ENCODE results near the gene CCDC12. TPM values are rescaled to one million over a fixed set of nuclear protein-coding genes. Genes with fewer than 3 reads are reported as not detected.

The CCDC12 gene
- total and polyA plus RNA-seq, 7 donors = 33.1 to 80.9 (median 41.0) TPM

DNA sequence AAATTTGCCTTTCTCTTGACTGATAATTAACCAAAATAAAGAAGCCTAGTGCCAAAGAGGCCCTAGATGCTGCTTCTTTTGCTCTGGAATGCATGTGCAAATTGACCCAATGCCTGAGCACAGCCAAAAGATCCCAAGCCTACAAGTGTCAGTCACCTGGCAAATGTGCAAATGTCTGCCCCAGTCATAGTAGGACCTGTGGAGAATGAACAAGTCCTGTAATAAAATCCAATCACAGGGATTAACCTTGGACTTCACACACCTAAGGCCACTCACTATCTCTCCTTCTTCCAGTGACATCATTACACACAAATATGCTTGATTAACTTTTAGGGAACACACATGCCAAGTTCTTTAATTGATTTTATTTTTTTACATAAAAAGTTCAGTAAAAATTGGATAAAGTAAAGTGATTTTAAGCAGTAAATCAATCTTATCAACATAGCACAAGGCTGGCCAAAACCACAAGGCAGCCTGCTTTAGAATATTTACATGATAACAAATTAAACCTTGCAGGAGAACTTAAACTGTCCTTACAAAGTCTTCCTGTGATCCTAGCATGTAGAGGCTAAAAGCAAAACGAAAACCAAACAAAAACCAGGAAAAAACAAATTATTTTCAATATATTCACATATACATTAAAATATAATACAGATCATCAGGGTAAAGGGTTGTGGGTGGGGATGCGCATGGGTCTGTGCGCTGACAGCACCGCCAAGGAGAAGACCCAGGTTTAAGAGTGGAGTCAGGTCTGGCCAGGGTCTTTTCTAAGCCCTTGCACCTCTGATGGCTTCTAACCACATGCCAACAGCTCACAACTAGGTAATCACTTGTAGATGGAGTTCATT, 39.8 kb upstream of the CCDC12 start:
- peaks cover 0 to 14% (median 10%) of the 10 kb centered on the region in 4 donors for H3K4me1 ChIP-seq
- no peak overlapping the region for H3K27ac ChIP-seq
- no peak for DNase-seq
- H3K4me3 ChIP-seq = no peak overlapping the region
- no peaks in the 10 kb centered on the region for H3K27me3 ChIP-seq
- no peak for TF ChIP-seq POLR2A (IDR thresholded peaks at IDR 0.05)
- no peak for TF ChIP-seq POLR2AphosphoS5 (IDR thresholded peaks at IDR 0.05)
- TF ChIP-seq, protein P1, sequence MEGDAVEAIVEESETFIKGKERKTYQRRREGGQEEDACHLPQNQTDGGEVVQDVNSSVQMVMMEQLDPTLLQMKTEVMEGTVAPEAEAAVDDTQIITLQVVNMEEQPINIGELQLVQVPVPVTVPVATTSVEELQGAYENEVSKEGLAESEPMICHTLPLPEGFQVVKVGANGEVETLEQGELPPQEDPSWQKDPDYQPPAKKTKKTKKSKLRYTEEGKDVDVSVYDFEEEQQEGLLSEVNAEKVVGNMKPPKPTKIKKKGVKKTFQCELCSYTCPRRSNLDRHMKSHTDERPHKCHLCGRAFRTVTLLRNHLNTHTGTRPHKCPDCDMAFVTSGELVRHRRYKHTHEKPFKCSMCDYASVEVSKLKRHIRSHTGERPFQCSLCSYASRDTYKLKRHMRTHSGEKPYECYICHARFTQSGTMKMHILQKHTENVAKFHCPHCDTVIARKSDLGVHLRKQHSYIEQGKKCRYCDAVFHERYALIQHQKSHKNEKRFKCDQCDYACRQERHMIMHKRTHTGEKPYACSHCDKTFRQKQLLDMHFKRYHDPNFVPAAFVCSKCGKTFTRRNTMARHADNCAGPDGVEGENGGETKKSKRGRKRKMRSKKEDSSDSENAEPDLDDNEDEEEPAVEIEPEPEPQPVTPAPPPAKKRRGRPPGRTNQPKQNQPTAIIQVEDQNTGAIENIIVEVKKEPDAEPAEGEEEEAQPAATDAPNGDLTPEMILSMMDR (IDR thresholded peaks at IDR 0.05) = no peak
- no peak for TF ChIP-seq EP300 (IDR thresholded peaks at IDR 0.05)
- H3K36me3 ChIP-seq = peaks cover 13 to 67% (median 30%) of the 10 kb centered on the region in 4 donors
- intact Hi-C loops (cut with DNase I) = no loop called here
- WGBS, 2 donors = 81 to 87% methylated on average over 4 of the region's 4 CpGs
- no peaks in the 10 kb centered on the region for H3K9me3 ChIP-seq

DNA sequence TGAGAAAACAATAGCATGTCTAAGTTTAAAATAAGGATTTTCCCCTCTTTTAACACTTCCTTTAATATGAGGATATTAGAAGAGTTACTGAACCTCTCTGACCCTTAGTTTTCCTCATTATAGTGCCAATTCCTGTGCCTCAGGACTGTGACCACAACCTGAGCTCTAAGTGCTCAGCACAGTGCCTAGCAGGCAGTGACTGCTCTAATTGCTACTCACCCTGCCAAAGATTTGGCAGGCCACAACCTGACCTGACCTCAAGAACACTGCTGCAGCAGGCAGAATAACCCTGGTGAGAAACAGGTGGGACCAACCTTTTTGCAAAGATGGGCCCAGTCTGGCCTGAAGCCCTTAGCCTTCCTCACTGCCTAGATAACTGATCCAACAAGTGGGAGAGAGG, 38.6 kb upstream of the CCDC12 start:
- Histone ChIP-seq H3K27me3 (no peaks in the 10 kb centered on the region), H3K36me3 (peaks cover 13 to 67% (median 30%) of the 10 kb centered on the region in 4 donors), H3K9me3 (no peaks in the 10 kb centered on the region), H3K27ac (no peak overlapping the region), H3K4me3 (no peak overlapping the region), H3K4me1 (peaks cover 0 to 6% (median 3%) of the 10 kb centered on the region in 4 donors)
- DNase-seq = no peak
- TF ChIP-seq EP300 (IDR thresholded peaks at IDR 0.05) (no peak), POLR2A (IDR thresholded peaks at IDR 0.05) (no peak), POLR2AphosphoS5 (IDR thresholded peaks at IDR 0.05) (no peak)
- TF ChIP-seq, protein P1 (IDR thresholded peaks at IDR 0.05) = no peak
- intact Hi-C loops (cut with DNase I) = no loop called here

DNA sequence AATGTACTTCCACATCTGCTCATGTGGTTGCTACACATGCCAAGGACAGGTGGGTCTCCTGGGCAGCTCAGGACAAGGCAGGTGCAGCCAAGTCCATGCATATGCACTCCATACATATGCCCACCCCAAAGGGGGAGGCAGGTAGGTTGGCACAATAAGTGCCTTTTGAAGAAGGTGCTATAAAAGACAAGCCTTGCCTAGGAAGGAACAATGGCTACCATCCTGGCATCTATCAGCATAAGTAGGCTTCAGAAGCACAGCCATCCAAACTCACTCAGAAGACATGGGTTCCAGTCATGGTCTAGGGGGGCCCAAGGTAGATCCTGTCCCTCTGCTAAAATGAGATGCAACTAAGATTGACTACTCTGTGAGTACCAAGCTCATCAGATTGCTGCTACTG, 37.5 kb upstream of the CCDC12 start:
- no peak for DNase-seq
- Histone ChIP-seq H3K9me3 (no peaks in the 10 kb centered on the region), H3K4me3 (no peak overlapping the region), H3K27ac (no peak overlapping the region), H3K4me1 (peaks cover 0 to 10% (median 5%) of the 10 kb centered on the region in 4 donors), H3K36me3 (peaks cover 13 to 56% (median 24%) of the 10 kb centered on the region in 4 donors), H3K27me3 (no peaks in the 10 kb centered on the region)
- intact Hi-C loops (cut with DNase I) = no loop called here
- TF ChIP-seq, protein P1 (IDR thresholded peaks at IDR 0.05) = no peak
- TF ChIP-seq POLR2A (IDR thresholded peaks at IDR 0.05) (no peak), POLR2AphosphoS5 (IDR thresholded peaks at IDR 0.05) (no peak), EP300 (IDR thresholded peaks at IDR 0.05) (no peak)

DNA sequence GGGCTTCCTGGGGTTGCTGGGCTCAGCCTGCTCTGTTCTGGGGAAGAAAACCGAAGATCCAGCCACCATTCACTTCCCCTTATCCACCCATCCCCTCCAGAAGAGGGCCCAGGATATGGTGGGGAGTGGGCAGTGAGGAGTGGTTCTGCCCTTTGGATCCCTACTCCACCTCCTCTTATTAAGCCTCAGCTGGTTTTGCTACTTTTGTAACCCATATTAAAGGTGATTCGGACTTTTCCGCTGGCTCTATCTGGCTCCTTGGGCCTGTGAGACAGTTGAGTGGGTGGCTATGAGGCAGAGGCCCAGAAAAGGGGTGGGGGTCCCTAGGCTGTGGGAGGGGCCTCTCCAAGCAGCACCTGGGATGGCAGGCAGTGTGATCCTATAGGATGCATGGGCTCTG, 36.7 kb upstream of the CCDC12 start:
- Histone ChIP-seq H3K27me3 (no peaks in the 10 kb centered on the region), H3K4me1 (peaks cover 0 to 15% (median 9%) of the 10 kb centered on the region in 4 donors), H3K4me3 (no peak overlapping the region), H3K27ac (no peak overlapping the region), H3K36me3 (peaks cover 13 to 47% (median 19%) of the 10 kb centered on the region in 4 donors), H3K9me3 (no peaks in the 10 kb centered on the region)
- TF ChIP-seq POLR2A (IDR thresholded peaks at IDR 0.05) = no peak
- TF ChIP-seq EP300 (IDR thresholded peaks at IDR 0.05) = no peak
- no peak for TF ChIP-seq POLR2AphosphoS5 (IDR thresholded peaks at IDR 0.05)
- TF ChIP-seq, protein P1 (IDR thresholded peaks at IDR 0.05) = no peak
- intact Hi-C loops (cut with DNase I) = no loop called here
- DNase-seq = no peak
- 89 to 97% methylated on average over 3 of the region's 3 CpGs for WGBS, 2 donors

All from sigmoid colon (tissue), 7 donors.